HG03457 (cell line): ENCODE data around the gene SAMD5.

Source experiments
- ATAC-seq: cut with Tn5 transposase; IDR thresholded peaks from one replicate; pipeline ENCODE4 v1.9.1; 2021; ENCODE audit warnings: moderate number of reproducible peaks; ENCODE audit not compliant: unreplicated experiment

The SAMD5 gene

DNA sequence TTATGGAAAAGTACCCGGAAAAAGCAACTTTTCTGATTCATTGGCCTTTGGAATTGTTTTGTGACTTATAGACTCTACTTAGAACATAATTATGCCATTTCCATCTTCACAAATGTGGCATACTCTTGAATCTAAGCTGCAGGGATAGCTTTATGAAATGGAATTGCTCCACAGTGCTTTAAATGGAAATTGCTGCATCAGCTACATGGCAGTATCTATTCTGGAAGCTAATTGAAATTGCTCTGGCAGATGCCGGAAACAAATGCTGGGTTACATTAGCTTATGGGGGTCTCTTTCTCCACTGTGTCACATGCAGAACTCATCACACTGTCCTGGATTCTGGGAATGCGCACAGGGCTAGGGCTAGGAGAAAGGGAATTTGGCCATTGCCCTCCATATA is 108.9 kb downstream of the SAMD5 start:
- ATAC-seq = no peak

DNA sequence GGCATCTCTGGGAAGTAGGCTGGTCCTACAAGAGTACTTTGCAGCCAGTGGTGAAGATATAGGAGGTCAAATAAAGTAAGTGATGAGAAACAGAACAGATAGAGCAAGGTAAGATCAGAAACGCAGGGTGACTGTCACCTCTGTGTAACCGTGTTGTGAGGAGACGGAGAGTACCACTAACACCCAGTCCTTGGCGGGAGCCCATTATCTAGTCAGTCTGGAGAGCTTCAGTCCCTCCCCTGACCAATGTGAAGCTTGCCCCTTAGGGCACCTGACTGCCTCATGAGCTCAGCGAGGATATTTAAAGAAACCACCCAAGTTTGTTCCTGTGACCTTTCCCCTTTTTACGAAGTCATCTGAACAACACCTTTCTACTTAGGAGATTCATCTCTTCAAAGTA is 110.0 kb downstream of the SAMD5 start:
- no peak for ATAC-seq

DNA sequence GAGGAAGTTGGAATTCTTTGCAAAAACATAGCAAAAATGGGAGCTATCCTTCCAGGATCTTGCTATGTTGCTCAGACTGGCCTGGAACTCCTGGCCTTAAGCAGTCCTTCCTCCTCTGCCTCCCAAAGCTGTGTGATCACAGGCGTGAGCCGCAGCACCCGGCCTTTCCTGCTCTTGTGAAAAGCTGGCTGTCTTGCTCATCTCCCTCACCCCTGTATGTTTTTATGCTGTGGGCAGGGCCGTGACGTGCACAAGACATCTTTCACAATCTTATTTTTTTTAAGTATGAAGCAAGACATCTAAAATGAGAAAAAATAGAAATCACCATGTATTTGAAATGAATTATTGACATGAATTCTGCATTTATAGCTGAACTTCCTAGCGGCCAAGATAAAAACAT is 110.4 kb downstream of the SAMD5 start:
- ATAC-seq = no peak
